Skin of body (tissue), 2 donors: ENCODE results near the gene ADGRG1. TPM values are rescaled to one million over a fixed set of nuclear protein-coding genes. Genes with fewer than 3 reads are reported as not detected.

Experiments used
- DNase-seq: peaks from one replicate; lab custom pipeline; 2025; lab: John Stamatoyannopoulos, UW
- total RNA-seq: library from RNA; depleted of rRNA; stranded (reverse); fragments of >200 nt; gene quantifications from one replicate; pipeline ENCODE4 v1.2.3, GENCODE V29; 2014

The ADGRG1 gene
- total RNA-seq, 1 donor from 2014 or later = 32.0 TPM

- no peak for DNase-seq
Observed at GRCh38 chr16:57682809-57683635, 54.6 kb downstream of the ADGRG1 start.

DNA sequence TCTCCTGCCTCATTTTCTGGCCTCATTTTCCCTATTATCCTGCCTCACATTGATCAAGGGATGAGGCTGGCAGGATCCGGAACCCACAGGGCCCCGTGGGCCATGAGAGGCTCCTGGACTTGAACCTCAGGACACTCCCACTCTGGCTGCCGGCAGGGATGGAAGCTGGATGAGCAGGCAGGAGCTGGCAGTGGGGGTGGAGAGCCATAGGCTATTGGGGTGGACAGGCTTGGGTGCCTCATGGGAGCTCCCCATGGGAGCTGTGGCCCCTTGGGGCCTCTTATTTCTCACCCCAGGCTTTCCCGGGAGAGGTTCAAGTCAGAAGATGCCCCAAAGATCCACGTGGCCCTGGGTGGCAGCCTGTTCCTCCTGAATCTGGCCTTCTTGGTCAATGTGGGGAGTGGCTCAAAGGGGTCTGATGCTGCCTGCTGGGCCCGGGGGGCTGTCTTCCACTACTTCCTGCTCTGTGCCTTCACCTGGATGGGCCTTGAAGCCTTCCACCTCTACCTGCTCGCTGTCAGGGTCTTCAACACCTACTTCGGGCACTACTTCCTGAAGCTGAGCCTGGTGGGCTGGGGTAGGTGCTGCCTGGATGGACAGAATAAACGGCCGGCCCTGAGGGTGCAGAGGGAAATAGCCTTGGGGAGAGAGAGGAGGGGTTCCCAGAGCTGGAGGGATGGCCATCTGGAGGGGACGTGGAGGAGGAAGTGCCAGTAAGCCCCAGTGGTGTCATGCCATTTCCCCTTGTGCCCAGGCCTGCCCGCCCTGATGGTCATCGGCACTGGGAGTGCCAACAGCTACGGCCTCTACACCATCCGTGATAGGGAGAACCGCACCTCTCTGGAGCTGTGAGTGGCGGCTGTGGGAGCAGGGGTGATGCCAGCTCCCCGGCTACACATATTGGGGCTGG lies 55.5 kb downstream of the ADGRG1 start:
- DNase-seq = no peak

GRCh38 chr16:57684626-57685358 lies 56.4 kb downstream of the ADGRG1 start:
- no peak for DNase-seq

DNA sequence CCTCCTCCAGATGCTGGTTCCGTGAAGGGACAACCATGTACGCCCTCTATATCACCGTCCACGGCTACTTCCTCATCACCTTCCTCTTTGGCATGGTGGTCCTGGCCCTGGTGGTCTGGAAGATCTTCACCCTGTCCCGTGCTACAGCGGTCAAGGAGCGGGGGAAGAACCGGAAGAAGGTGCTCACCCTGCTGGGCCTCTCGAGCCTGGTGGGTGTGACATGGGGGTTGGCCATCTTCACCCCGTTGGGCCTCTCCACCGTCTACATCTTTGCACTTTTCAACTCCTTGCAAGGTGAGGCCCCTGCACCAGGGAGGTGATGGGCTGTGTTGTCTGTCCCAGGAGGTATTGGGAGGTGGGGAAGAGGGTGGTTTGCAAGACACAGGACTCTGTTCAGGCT lies 57.2 kb downstream of the ADGRG1 start:
- no peak for DNase-seq

- DNase-seq = no peak
Observed at GRCh38 chr16:57686577-57686976, 58.1 kb downstream of the ADGRG1 start.

- no peak for DNase-seq
Observed at GRCh38 chr16:57687363-57687929, 59.0 kb downstream of the ADGRG1 start.

- no peak for DNase-seq
Observed at GRCh38 chr16:57688487-57688986, 60.1 kb downstream of the ADGRG1 start.

DNA sequence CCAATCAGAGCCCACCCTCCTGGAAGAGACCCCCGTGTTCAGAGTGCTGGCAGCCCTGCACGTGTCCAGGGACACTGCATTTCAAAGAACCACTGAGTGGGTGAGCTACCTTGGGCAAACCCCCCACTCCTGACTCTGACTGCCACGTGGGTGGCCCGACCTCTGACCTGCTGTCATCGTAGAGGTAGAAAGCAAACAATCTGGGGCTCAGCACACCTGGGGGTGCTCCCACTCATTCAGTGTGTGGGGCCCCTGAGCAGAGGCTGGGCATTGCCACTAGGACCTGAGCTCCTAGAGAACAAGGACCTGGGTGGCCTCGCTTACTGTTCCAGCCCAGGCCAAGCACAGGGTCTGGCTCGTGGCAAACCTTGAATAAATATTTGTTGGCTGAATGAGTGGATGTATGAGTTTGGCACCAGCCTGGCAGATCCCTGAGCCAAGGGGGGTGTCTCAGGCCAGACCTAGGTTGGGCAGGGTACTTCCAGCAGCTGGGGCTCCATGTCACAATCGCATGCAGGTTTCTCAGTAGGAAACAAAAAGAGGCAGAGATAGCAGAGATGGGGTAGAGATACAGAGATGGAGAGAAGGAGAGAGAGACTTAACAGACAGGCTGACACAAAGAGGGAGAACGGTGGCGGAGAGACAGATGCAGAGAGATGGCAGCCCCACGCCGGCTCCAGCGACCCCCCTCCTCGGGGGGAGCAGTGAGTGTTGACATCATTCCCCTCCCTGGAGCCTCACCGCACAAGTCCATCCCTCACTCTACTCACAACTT lies 60.7 kb downstream of the ADGRG1 start:
- no peak for DNase-seq

GRCh38 chr16:57689762-57690558 lies 61.5 kb downstream of the ADGRG1 start:
- no peak for DNase-seq

- DNase-seq = no peak
Observed at GRCh38 chr16:57690782-57691471, 62.5 kb downstream of the ADGRG1 start.

GRCh38 chr16:57692636-57693035 lies 64.2 kb downstream of the ADGRG1 start:
- no peak for DNase-seq

- no peak for DNase-seq
Observed at GRCh38 chr16:57693550-57693949, 65.1 kb downstream of the ADGRG1 start.

- no peak for DNase-seq
Observed at GRCh38 chr16:57694231-57694724, 65.8 kb downstream of the ADGRG1 start.

GRCh38 chr16:57694725-57695679 lies 66.6 kb downstream of the ADGRG1 start, which contains the start of gene DRC7:
TSS of gene DRC7 (plus strand) at chr16:57694806. CDS start at chr16:57697950, 3,144 bp downstream.
- DNase-seq = no peak

GRCh38 chr16:57695680-57696069 lies 67.2 kb downstream of the ADGRG1 start:
- DNase-seq = no peak

DNA sequence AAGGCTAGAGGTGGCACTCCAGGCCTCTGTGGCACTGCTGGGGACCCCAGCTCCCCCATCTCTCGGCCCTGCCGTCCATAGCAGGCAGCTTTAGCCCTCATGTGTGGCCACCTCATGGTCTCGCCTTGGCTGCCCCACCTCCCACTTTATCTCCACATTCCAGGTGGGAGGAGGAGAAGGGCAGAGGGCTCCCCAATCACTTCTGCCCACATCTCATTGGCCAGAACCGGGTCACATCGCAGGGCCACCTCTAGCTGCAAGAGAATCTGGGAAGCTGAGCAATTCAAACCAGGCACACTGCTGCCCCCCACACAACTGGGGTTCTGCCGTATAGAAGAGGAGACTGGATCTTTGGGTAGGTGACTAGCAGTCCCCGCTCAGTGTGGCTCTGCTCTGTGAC lies 67.8 kb downstream of the ADGRG1 start:
- no peak for DNase-seq

DNA sequence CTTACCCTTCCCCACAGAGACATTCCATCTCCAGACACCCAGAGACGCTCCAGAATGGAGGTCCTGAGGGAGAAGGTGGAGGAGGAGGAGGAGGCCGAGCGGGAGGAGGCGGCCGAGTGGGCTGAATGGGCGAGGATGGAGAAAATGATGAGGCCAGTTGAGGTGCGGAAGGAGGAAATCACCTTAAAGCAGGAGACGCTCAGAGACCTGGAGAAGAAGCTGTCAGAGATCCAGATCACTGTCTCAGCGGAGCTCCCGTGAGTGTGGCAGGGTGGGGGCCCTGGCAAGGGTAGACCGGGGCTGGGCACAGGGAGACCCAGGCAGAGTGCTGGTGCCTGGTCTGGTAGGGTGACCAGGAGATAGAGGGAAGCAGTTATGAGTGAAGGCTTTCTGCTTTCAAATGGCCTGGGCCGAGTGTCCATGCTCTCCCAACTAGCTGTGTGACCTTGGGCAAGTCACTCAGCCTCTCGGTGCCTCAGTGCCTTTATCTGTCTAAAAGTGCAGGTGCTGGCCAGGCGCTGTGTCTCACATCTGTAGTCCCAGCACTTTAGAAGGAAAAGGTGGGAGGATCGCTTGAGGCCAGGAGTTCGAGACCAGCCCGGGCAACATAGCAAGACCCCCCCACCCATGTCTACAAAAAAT lies 69.6 kb downstream of the ADGRG1 start:
- DNase-seq = no peak
